HG03108 (cell line): Measurements from ENCODE around the gene PRKAR1B.
"Not testable (repeated sequence)": the region's sequence is repeated elsewhere in the genome, so short reads cannot be mapped to it uniquely, and the experiment has no call there.

Source experiments
- ATAC-seq: cut with Tn5 transposase; IDR thresholded peaks from one replicate; pipeline ENCODE4 v1.9.1; 2021; ENCODE audit warnings: moderate library complexity; ENCODE audit not compliant: unreplicated experiment

PRKAR1B gene

GRCh38 chr7:757741-758163, 30.7 kb upstream of the PRKAR1B start:
- ATAC-seq = no peak

- no peak for ATAC-seq
Measured at GRCh38 chr7:756928-757560, 30.0 kb upstream of the PRKAR1B start.

DNA sequence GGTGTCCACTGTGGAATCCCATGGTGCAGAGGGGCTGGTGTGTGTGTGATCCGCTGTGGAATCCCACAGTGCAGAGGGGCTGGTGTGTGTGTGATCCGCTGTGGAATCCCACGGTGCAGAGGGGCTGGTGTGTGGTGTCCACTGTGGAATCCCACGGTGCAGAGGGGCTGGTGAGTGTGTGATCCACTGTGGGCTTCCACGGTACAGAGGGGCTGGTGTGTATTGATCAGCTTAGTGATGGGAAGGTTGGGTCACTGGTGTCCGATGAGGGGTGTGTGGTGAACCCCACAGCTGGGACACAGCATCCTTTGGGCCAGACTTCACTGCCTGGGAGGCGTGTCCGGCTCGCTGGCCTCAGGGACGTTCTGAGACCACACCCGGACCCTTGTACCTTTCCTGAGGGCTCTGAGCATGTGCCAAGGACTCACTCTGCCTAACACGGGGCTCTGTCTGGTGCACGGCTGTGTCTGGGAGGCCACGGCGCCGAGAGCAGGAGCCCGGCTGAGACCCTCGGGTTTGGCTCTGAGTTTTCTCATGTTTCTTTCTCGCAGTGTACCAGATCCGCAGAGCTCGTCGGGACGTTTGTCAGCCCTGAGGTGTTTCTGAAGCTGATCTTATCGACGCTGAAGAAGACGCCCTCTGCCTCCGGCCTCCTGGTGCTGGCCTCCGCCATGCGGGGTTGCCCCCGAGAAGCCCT, 29.3 kb upstream of the PRKAR1B start:
- no peak for ATAC-seq

DNA sequence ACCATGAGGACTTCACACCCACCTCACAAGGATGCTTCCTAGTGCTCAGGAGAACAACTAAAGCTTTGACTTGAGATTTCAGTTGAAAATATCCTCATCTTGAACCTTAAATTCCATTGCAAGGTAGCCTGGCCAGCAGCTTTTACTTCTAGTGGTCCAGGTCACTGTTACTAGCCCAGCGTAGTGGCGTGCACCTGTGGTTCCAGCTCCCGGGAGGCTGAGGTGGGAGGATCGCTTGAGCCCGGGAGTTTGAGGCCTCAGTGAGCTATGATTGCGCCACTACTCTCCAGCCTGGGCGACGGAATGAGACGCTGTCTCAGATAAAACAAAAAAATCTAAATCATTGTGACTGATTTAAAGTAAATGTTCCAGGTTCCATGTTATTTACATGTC, 28.3 kb upstream of the PRKAR1B start:
- no peak for ATAC-seq

DNA sequence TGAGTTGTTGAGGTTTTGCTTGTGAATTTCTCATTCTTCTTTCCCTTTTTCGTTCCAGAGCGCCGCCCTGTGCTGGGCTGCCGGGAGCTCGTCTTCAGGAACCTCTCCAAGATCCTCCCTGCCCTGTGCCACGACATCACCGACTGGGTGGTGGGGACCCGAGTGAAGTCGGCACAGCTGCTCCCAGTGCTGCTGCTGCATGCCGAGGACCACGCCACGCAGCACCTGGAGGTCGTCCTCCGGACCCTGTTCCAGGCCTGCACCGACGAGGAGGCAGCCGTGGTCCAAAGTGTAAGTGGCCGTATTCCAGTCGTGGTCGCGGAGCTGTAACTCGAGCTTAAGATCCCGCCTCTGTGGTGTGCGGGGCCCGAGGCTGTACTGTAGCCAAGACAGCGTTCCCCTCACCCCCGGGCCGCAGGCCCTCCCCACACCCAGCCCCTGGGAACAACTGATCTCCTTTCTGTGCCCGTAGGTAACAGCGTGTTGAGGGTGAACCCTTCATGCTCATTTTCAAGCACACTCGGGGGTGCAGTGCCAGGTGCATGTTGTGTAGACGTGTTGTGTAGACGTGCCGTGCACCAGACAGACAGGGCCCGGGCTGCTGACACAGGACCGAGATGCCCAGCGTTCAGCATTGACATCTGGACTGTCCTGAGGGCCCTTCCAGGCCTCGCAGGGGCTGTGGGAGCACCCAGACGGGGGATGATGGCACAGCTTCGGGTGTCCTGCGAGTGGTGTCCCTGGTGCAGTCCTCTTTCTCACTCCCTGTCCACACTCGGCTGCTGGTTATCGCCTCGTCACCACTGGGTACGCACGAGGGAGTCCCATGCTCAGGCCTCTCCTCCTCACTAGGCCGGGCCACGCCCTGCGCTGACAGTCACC, 27.7 kb upstream of the PRKAR1B start:
- ATAC-seq = no peak

DNA sequence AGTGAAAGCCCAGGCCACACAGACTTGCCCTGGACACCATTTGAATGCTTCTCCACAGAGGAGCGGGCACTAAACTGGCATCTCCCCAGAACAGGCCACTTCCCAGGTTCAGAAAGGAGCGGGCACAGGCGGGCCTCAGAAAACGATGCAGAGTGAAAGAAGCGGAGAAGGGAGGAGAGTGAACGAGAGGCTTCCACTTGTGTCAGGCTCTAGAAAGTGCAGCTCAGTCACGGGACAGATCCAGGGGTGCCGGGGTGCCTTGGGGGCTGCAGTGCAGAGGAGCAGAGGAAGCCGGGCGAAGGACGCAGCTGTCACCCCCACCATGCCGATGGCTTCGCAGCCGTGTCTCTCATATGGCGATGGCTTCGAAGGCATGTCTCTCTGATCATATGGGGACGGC, 26.1 kb upstream of the PRKAR1B start:
- ATAC-seq = no peak

- not testable (repeated sequence) for ATAC-seq
Measured at GRCh38 chr7:752256-752655, 25.2 kb upstream of the PRKAR1B start.

- no peak for ATAC-seq
Measured at GRCh38 chr7:751826-752225, 24.7 kb upstream of the PRKAR1B start.

GRCh38 chr7:750111-750905, 23.2 kb upstream of the PRKAR1B start:
- ATAC-seq = no peak

DNA sequence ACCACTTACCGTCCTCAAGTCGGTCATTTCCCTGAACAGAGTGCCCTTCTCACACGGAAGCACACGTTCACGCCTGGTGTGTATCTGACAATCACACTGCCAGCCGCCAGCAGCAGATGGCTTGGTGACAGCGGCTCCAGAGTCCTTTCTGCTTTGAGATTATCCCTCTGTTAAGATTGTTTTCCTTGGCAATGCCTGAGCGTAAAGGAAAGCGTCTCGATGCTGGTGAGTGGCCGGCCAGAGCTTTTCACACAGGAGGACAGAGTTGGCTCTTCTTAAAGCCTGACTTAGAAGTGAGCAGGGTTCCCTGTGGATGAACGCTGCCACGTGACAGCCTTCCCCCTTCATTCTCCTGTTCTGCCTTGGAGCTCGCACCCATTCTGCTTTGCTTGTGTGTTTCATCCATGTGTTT, 22.1 kb upstream of the PRKAR1B start:
- no peak for ATAC-seq

GRCh38 chr7:748446-748845, 21.4 kb upstream of the PRKAR1B start:
- no peak for ATAC-seq

- ATAC-seq = no peak
Measured at GRCh38 chr7:747186-747585, 20.1 kb upstream of the PRKAR1B start.

GRCh38 chr7:746155-747061, 19.3 kb upstream of the PRKAR1B start:
- ATAC-seq = no peak

DNA sequence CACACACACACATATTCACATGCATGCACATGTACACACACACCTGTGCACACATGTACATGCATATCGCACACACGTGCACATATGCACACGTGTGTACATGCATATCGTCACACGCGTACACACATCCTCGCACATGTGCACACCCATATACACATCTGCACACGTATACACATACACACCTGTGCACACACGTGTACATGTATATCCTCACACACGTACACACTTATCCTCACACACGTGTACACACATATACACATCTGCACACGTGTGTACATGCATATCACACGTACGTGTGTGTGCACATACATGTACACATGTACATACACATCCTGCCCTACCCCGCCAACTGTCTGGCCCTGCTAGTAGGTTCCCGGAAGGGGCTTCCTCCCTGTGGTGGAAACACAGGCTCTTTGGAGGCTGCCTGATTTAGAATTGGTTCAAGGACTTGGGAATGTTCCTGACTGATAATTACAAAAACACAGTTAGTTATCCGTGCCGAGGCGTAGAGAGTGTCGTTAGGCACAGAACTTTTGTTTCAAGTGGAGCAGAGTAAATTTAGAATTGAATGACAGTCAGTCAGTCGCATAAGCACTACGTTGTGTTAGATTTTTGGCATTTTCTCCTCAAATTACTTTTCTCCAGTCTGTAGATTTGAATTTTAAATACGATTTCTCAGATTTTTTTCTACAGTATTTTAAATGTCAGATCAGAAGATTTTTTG, 18.5 kb upstream of the PRKAR1B start:
- no peak for ATAC-seq

DNA sequence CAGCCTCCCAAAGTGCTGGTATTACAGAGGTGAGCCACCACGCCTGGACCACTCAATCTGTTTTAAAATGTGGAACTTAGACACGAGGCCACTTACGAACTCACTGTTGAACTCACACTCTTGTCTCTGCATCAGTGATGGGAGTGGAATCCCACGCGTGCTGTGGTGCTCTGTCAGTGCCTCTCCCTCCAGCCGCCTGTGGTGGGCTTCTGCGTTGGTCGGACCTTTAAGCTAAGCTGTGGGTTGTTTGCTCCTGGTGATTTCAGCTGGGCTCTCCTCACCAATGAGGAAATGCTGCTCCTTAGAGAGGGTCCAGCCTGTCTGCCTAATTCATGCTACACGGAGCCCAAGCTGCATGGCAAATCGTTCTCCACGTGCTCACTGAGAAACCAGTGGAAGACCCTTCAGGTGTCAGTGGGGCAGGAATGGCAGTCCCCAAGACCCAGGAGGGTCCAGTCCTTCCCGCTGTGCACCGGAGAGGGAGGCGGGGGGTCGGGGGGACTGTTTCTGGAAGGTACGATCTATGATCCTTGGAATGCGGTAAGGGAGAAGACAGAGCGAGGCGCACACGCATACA, 17.9 kb upstream of the PRKAR1B start:
- no peak for ATAC-seq

DNA sequence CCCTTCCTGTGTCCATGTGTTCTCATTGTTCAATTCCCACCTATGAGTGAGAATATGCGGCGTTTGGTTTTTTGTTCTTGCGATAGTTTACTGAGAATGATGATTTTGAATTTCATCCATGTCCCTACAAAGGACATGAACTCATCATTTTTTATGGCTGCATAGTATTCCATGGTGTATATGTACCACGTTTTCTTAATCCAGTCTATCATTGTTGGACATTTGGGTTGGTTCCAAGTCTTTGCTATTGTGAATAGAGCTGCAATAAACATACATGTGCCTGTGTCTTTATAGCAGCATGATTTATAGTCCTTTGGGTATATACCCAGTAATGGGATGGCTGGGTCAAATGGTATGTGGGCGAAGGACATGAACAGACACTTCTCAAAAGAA, 17.0 kb upstream of the PRKAR1B start:
- not testable (repeated sequence) for ATAC-seq

DNA sequence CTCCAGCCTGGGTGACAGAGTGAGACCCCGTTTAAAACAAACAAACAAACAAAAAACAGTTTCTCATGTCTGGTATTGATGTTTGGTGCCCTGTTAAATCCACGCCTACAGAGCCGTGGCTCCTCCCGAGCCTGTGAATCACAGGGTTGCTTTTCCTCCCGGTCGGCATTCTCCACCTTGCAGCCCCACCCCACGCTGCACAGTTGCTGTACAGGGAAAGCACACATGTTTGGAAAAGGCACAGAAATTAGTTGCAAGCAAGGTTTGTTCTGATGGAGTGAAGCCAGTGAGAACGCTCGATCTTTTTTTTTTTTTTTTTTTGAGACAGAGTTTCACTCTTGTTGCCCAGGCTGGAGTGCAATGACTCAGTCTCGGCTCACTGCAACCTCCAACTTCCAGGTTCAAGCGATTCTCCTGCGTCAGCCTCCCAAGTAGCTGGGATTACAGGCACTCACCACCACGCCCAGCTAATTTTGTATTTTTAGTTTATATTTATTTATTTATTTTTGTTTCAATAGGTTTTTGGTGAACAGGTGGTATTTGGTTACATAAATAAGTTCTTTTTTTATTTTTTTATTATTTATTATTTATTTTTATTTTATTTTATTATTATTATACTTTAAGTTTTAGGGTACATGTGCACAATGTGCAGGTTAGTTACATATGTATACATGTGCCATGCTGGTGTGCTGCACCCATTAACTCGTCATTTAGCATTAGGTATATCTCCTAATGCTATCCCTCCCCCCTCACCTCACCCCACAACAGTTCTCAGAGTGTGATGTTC, 16.5 kb upstream of the PRKAR1B start:
- ATAC-seq = not testable (repeated sequence)

GRCh38 chr7:742791-743190, 15.7 kb upstream of the PRKAR1B start:
- ATAC-seq = no peak
